GM12878 (cell line): ENCODE results near the gene MYO1D. TPM values are rescaled to one million over a fixed set of nuclear protein-coding genes. Genes with fewer than 3 reads are reported as not detected.

Experiments
- ATAC-seq: fragments of 200-7000 bp; cut with Tn5 transposase; 3 replicates; pipeline ENCODE4 v1.9.1; 2020; ENCODE audit warnings: mild to moderate bottlenecking, moderate library complexity
- BruUV-seq: library from RNA; stranded (reverse); fragments of 400-500 nt; replicated peaks from 2 replicates; lab custom pipeline; 2021; lab: Mats Ljungman, UMichigan
- CTCF ChIA-PET: fragments of 300-600 bp; sonication (Branson Sonifier 250); formaldehyde crosslinking; extraction: SDS; loops from one replicate; lab custom pipeline; 2021; ENCODE audit warnings: inconsistent platforms; lab: Yijun Ruan, JAX
- POLR2A ChIA-PET: fragments of 350-600 bp; formaldehyde crosslinking; extraction: SDS; loops from one replicate; lab custom pipeline; 2021; ENCODE audit warnings: inconsistent platforms; lab: Charles Lee
- RAD21 ChIA-PET: fragments of 300-600 bp; sonication (Branson Sonifier 250); formaldehyde crosslinking; loops from one replicate; lab custom pipeline; 2023; ENCODE audit warnings: antibody characterized with exemption; ENCODE audit not compliant: unreplicated experiment; lab: Charles Lee
- SMC1A ChIA-PET: fragments of 300-600 bp; sonication (Branson Sonifier 250); formaldehyde crosslinking; loops from one replicate; lab custom pipeline; 2023; ENCODE audit not compliant: unreplicated experiment, uncharacterized antibody; lab: Charles Lee
- DNase-seq: peaks from one replicate; pipeline ENCODE4 v3.0.0-alpha.2; 2011; ENCODE audit warnings: low read depth, low spot score
- FAIRE-seq: peaks from 3 replicates; lab custom pipeline; 2011; peaks lifted over from hg19 to GRCh38; lab: Jason Lieb, UNC
- H2AFZ ChIP-seq: 2 replicates; pipeline ENCODE4 v1.6.0; 2011; ENCODE audit warnings: low read depth, low read length, control low read depth; ENCODE audit not compliant: control insufficient read depth
- H3K27ac ChIP-seq: 2 replicates; pipeline ENCODE4 v1.5.1; 2011; ENCODE audit warnings: control low read depth; ENCODE audit not compliant: control insufficient read depth, insufficient read depth
- H3K27me3 ChIP-seq, 2 experiments: replicated peaks in 1 of 2; 2 replicates each; pipeline versions ENCODE4 v1.6.0 to v1.6.1; 2011; ENCODE audit warnings: low read length in 1 of 2; ENCODE audit not compliant: control insufficient read depth in 2 of 2, insufficient read depth in 2 of 2
- H3K36me3 ChIP-seq, 2 experiments: 2 replicates each; pipeline ENCODE4 v1.5.1; 2011; ENCODE audit warnings: low read length in 1 of 2; ENCODE audit not compliant: control insufficient read depth in 2 of 2, insufficient read depth in 2 of 2
- H3K4me1 ChIP-seq: 2 replicates; pipeline ENCODE4 v1.6.1; 2011; ENCODE audit warnings: mild to moderate bottlenecking, low read length, moderate library complexity, mixed read lengths; ENCODE audit not compliant: control insufficient read depth, insufficient read depth
- H3K4me2 ChIP-seq: 2 replicates; pipeline ENCODE4 v1.6.0; 2011; ENCODE audit warnings: control low read depth; ENCODE audit not compliant: control insufficient read depth, insufficient read depth
- H3K4me3 ChIP-seq: fragments of 200-600 bp; sonication (generic); 2 replicates; pipeline ENCODE4 v1.5.1; 2016
- H3K79me2 ChIP-seq: 2 replicates; pipeline ENCODE4 v1.6.0; 2011; ENCODE audit warnings: low read length; ENCODE audit not compliant: control insufficient read depth, insufficient read depth
- H3K9ac ChIP-seq: 2 replicates; pipeline ENCODE4 v1.8.0; 2011; ENCODE audit warnings: low read length, control low read depth, mixed read lengths; ENCODE audit not compliant: control insufficient read depth, insufficient read depth
- H3K9me3 ChIP-seq: replicated peaks from 3 replicates; pipeline ENCODE4 v1.5.1; 2011; ENCODE audit warnings: mild to moderate bottlenecking, low read length; ENCODE audit not compliant: control insufficient read depth, insufficient read depth
- H4K20me1 ChIP-seq: 2 replicates; pipeline ENCODE4 v1.6.0; 2011; ENCODE audit not compliant: control insufficient read depth, insufficient read depth
- BCL11A ChIP-seq: IDR thresholded peaks from 2 replicates; pipeline ENCODE4 v1.6.1; 2011; ENCODE audit warnings: low read depth, low read length
- BHLHE40 ChIP-seq, 2 experiments: fragments of 450-650 bp in 1 of 2; IDR thresholded peaks; 2 replicates each; pipeline ENCODE4 v1.6.1; 2011 to 2017; ENCODE audit warnings: low read depth in 2 of 2, borderline replicate concordance in 1 of 2, improper control_type of control experiment in 1 of 2, low read length in 1 of 2, mild to moderate bottlenecking in 1 of 2
- CHD1 ChIP-seq: IDR thresholded peaks from 2 replicates; pipeline ENCODE4 v1.6.1; 2012; ENCODE audit warnings: low read depth, low read length, improper control_type of control experiment
- EP300 ChIP-seq, 2 experiments: fragments of 150-350 bp in 1 of 2; IDR thresholded peaks; 2 replicates each; pipeline ENCODE4 v1.6.1; 2011 to 2012; ENCODE audit warnings: low read depth in 2 of 2, low read length in 2 of 2, borderline replicate concordance in 1 of 2, improper control_type of control experiment in 1 of 2, inconsistent platforms in 1 of 2; ENCODE audit not compliant: control insufficient read depth in 1 of 2
- ETV6 ChIP-seq, 2 experiments: fragments of 450-650 bp in 1 of 2; IDR thresholded peaks in 1 of 2; conservative IDR thresholded peaks in 1 of 2; 2 replicates each; pipeline ENCODE4 v1.6.1; 2014; ENCODE audit warnings: antibody characterized with exemption in 1 of 2, borderline replicate concordance in 1 of 2, low read depth in 1 of 2, mild to moderate bottlenecking in 1 of 2, moderate library complexity in 1 of 2
- EZH2 ChIP-seq: IDR thresholded peaks from 2 replicates; pipeline ENCODE4 v1.6.1; 2012; ENCODE audit warnings: low read depth, mild to moderate bottlenecking, control low read depth, inconsistent platforms, low read length, borderline replicate concordance; ENCODE audit not compliant: control insufficient read depth
- FOXM1 ChIP-seq: IDR thresholded peaks from 2 replicates; pipeline ENCODE4 v1.6.1; 2012; ENCODE audit warnings: low read depth, mild to moderate bottlenecking, inconsistent platforms, low read length, moderate library complexity
- GABPA ChIP-seq: IDR thresholded peaks from 2 replicates; pipeline ENCODE4 v1.6.1; 2014; ENCODE audit warnings: antibody characterized with exemption, low read depth, mild to moderate bottlenecking, inconsistent platforms
- NR2F1 ChIP-seq: fragments of 450-650 bp; conservative IDR thresholded peaks from 2 replicates; pipeline ENCODE4 v1.6.1; 2017; ENCODE audit warnings: mild to moderate bottlenecking
- RAD21 ChIP-seq: IDR thresholded peaks from 2 replicates; pipeline ENCODE4 v1.6.1; 2011; ENCODE audit warnings: mild to moderate bottlenecking, low read depth, low read length, moderate library complexity; ENCODE audit not compliant: insufficient read depth
- RUNX3 ChIP-seq: IDR thresholded peaks from 2 replicates; pipeline ENCODE4 v1.6.1; 2012; ENCODE audit warnings: low read length, inconsistent platforms
- ZNF24 ChIP-seq: fragments of 450-650 bp; IDR thresholded peaks from 2 replicates; pipeline ENCODE4 v1.6.1; 2017; ENCODE audit warnings: antibody characterized with exemption, mild to moderate bottlenecking
- WGBS: methylation state at CpG from one replicate; pipeline ENCODE4 v1.1.6; 2016; ENCODE audit warnings: low lambda C conversion rate; ENCODE audit not compliant: insufficient replicate concordance, insufficient coverage; ENCODE audit errors: missing lambda C conversion rate; 5-methylcytosine and 5-hydroxymethylcytosine counted together
- in situ Hi-C: fragments of 300-500 bp; cut with MboI; formaldehyde crosslinking; loops from 9 replicates; pipeline ENCODE4 v1.14.3; 2018; ENCODE audit warnings: mixed read lengths
- intact Hi-C: fragments of 100-400 bp; cut with micrococcal nuclease; formaldehyde crosslinking; loops from one replicate; pipeline ENCODE4 v1.14.2; 2022; ENCODE audit not compliant: unreplicated experiment
- polyA plus RNA-seq, 11 experiments: library from polyadenylated mRNA; depleted of rRNA in 4 of 11; unstranded in 6 of 11; stranded (reverse) in 5 of 11; fragments of >200 nt; fragmentation: Nextera tagmentation in 4 of 11; fragmentation: Illumina TruSeq in 1 of 11; extraction: Ambion mirVana in 4 of 11; extraction: Trizol in 1 of 11; gene quantifications; 1 replicate in 1 of 11; 2 replicates in 10 of 11; pipeline versions ENCODE4 v1.2.1 to v1.2.3, GENCODE V29; 2011 to 2016; ENCODE audit warnings: inconsistent platforms in 2 of 11, missing spikeins in 2 of 11, low read depth in 1 of 11
- total RNA-seq, 4 experiments: library from RNA; depleted of rRNA in 3 of 4; stranded (reverse); fragments of >200 nt in 3 of 4; fragmentation: Illumina TruSeq in 1 of 4; extraction: Trizol in 1 of 4; gene quantifications; 2 replicates each; pipeline versions ENCODE4 v1.2.1 to v1.2.3, GENCODE V29; 2013 to 2021
- TF ChIP-seq, protein P1 (sequence below): IDR thresholded peaks from 2 replicates; pipeline ENCODE4 v1.6.1; 2011; ENCODE audit warnings: mild to moderate bottlenecking, low read depth, low read length, moderate library complexity; ENCODE audit not compliant: insufficient replicate concordance

Gene MYO1D
- total and polyA plus RNA-seq, 10 of the 15 experiments (the other 5 are each of a cell fraction or from before 2014, with no cell fraction given) = 1.8 to 37.7 (median 25.4) TPM

DNA sequence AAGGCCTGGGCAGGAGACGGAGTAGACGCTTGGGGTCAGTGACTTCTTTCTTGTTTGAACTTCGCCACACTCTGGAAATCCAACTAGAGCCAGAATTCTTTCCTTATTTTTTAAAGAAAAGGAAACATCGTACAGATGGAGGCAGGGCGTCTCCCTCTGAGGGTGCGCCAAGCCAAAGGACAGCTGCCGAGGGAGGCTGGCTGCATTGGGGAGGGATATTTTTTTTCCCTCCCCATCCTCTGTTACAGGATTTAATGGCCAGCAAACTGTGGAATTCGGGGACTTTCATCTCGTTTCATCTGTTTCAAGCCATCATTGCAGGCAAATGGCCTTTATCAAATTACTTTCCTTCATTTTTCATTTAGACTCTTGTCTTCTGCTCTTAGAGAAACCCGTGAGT is 374.2 kb downstream of the MYO1D start:
- Histone ChIP-seq H3K9ac (peak overlapping the region; percentile 63), H3K4me1 (peaks cover 27% of the 10 kb centered on the region), H3K27me3 (no peaks in the 10 kb centered on the region), H3K79me2 (no peaks in the 10 kb centered on the region), H4K20me1 (no peaks in the 10 kb centered on the region), H3K4me2 (peak overlapping the region; percentile 53), H3K36me3 (no peaks in the 10 kb centered on the region; a peak in 1 of 4 replicates), H3K4me3 (no peak overlapping the region), H2AFZ (no peak overlapping the region), H3K27ac (peak overlapping the region; percentile 87), H3K9me3 (no peaks in the 10 kb centered on the region)
- in situ Hi-C loops (no loop called here), intact Hi-C loops (loop anchor here (1.0 kb wide), 4 partner anchors 10 to 67 kb away; no protein-coding TSS in a partner anchor)
- FAIRE-seq = no peak
- BruUV-seq = no TSS peak
- ChIA-PET CTCF (interaction anchor here (0.6 to 1.9 kb wide), 4 partner anchors 11 to 23 kb away, joined by 3 to 12 read pairs (median 4); no protein-coding TSS in a partner anchor), POLR2A (interaction anchor here (1.2 to 18.8 kb wide), 3 partner anchors 12 to 56 kb away, joined by 3 to 308 read pairs (median 8); partner anchors contain the start of gene CDK5R1), RAD21 (interaction anchor here (1.2 to 3.0 kb wide), 5 partner anchors 14 to 56 kb away, joined by 3 to 35 read pairs (median 15); partner anchors contain the start of gene CDK5R1), SMC1A (interaction anchor here (1.2 to 3.5 kb wide), 6 partner anchors 10 to 67 kb away, joined by 3 to 34 read pairs (median 13); no protein-coding TSS in a partner anchor)
- ATAC-seq = no peak
- DNase-seq = no peak
- WGBS = 72% methylated on average over 10 of the region's 10 CpGs
- no peak for TF ChIP-seq CHD1
- no peak for TF ChIP-seq RUNX3
- no peak for TF ChIP-seq NR2F1
- no peak for TF ChIP-seq BCL11A

DNA sequence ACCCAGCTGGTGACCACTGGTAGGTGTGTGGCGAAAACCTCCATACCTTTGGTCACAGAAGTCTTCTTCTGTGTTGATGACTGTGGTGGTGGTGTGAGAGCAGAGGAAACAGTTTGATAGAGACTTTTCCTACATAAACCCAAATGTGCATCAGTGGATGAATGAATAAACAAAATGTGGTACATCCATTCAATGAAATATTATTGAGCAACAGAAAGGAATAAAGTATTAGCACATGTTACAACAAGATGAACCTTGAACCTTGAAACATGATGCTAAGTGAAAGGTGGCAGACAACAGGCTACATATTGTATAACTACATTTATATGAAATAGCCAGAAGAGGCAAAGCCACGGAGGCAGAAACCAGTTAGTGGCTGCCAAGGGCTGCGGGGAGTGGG is 374.9 kb downstream of the MYO1D start:
- Histone ChIP-seq H3K4me2 (no peak overlapping the region), H3K9me3 (no peaks in the 10 kb centered on the region), H3K36me3 (no peaks in the 10 kb centered on the region; a peak in 1 of 4 replicates), H3K9ac (no peak overlapping the region), H3K27ac (no peak overlapping the region), H4K20me1 (no peaks in the 10 kb centered on the region), H3K4me1 (peaks cover 27% of the 10 kb centered on the region), H3K79me2 (no peaks in the 10 kb centered on the region), H3K27me3 (no peaks in the 10 kb centered on the region), H3K4me3 (no peak overlapping the region), H2AFZ (no peak overlapping the region)
- BruUV-seq = no TSS peak
- SMC1A ChIA-PET = interaction anchor here (1.0 to 2.4 kb wide), 2 partner anchors 11 to 101 kb away, joined by 3 to 15 read pairs; no protein-coding TSS in a partner anchor
- in situ Hi-C loops = no loop called here
- ATAC-seq (no peak), DNase-seq (no peak), FAIRE-seq (no peak)
- CTCF ChIA-PET = interaction anchor here (2.3 kb wide), 1 partner anchor 11 kb away, joined by 12 read pairs; no protein-coding TSS in a partner anchor
- POLR2A ChIA-PET = interaction anchor here (1.6 to 2.8 kb wide), 2 partner anchors 10 to 15 kb away, joined by 4 to 8 read pairs; no protein-coding TSS in a partner anchor
- RAD21 ChIA-PET = interaction anchor here (1.2 kb wide), 1 partner anchor 57 kb away, joined by 3 read pairs; no protein-coding TSS in a partner anchor
- WGBS = 96% methylated on average over 3 of the region's 3 CpGs
- intact Hi-C loops = no loop called here
- TF ChIP-seq, protein P1, sequence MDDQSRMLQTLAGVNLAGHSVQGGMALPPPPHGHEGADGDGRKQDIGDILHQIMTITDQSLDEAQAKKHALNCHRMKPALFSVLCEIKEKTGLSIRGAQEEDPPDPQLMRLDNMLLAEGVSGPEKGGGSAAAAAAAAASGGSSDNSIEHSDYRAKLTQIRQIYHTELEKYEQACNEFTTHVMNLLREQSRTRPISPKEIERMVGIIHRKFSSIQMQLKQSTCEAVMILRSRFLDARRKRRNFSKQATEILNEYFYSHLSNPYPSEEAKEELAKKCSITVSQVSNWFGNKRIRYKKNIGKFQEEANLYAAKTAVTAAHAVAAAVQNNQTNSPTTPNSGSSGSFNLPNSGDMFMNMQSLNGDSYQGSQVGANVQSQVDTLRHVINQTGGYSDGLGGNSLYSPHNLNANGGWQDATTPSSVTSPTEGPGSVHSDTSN = no peak
- TF ChIP-seq FOXM1 = no peak
- TF ChIP-seq EZH2 = no peak
- TF ChIP-seq RAD21 = no peak
- TF ChIP-seq GABPA = no peak
- no peak for TF ChIP-seq EP300 (IDR thresholded peaks at IDR 0.05; ENCODE audit: borderline replicate concordance in 1 of 2, control insufficient read depth in 1 of 2, low read depth in 2 of 2, low read length in 2 of 2)
- no peak for TF ChIP-seq BHLHE40 (IDR thresholded peaks at IDR 0.05; ENCODE audit: borderline replicate concordance in 1 of 2, low read depth in 2 of 2, low read length in 1 of 2)
- TF ChIP-seq ZNF24 = no peak
- no peak for TF ChIP-seq CHD1
- no peak for TF ChIP-seq ETV6 (conservative IDR thresholded peaks at IDR 0.05 in 1 of 2, IDR thresholded peaks at IDR 0.05 in 1 of 2; ENCODE audit: borderline replicate concordance in 1 of 2, low read depth in 1 of 2)
- TF ChIP-seq, all 136 proteins: peak for 0
